GM15510 (cell line): ENCODE results near the gene FCGR1A.
"Not testable (repeated sequence)": the region's sequence is repeated elsewhere in the genome, so short reads cannot be mapped to it uniquely, and the experiment has no call there.

Experiments
- POLR2A ChIP-seq: IDR thresholded peaks from 3 replicates; pipeline ENCODE4 v1.6.1; 2011; ENCODE audit warnings: borderline replicate concordance; ENCODE audit not compliant: insufficient read length; ENCODE audit errors: extremely low read depth

The FCGR1A gene

DNA sequence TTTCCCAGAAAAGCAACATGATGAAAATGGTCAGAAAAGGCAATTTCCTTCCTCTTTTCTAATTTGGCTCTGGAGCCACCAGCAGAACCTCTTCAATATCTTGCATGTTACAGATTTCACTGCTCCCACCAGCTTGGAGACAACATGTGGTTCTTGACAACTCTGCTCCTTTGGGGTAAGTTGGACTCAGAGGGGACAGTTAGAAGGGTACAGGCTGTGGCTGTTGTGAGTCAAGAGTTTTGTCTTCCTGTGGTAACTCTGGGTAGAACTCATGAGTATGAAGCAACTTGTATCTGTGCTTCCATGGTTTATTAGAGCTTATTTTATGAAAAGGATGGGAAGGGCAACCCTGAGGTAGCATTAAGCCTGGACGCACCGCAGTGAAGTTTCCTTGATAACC lies at the start of gene FCGR1A:
FCGR1A (plus strand) TSS at position 95 of the 400 bp plus-strand sequence; CDS start at position 145, 50 bp downstream.
- TF ChIP-seq POLR2A: not testable (repeated sequence)

DNA sequence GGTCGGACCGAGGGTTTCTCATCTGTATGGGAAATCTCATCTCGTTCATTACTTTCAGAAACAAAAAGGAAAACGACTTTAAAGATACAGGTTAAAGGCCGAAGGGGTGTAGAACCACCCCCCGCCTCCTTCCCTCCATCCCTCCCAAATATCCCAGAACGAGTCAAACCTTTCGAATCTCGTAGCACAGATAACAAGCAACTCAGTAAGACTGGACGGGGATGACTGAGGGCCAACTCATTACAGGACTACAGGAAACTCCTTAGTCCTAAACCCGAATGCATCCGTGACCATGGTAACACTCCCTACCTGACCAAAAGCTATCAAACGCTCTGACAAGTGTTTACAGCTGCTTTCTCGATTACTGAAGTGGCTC lies 29.0 kb downstream of the FCGR1A start:
- TF ChIP-seq POLR2A: peak; percentile 58

DNA sequence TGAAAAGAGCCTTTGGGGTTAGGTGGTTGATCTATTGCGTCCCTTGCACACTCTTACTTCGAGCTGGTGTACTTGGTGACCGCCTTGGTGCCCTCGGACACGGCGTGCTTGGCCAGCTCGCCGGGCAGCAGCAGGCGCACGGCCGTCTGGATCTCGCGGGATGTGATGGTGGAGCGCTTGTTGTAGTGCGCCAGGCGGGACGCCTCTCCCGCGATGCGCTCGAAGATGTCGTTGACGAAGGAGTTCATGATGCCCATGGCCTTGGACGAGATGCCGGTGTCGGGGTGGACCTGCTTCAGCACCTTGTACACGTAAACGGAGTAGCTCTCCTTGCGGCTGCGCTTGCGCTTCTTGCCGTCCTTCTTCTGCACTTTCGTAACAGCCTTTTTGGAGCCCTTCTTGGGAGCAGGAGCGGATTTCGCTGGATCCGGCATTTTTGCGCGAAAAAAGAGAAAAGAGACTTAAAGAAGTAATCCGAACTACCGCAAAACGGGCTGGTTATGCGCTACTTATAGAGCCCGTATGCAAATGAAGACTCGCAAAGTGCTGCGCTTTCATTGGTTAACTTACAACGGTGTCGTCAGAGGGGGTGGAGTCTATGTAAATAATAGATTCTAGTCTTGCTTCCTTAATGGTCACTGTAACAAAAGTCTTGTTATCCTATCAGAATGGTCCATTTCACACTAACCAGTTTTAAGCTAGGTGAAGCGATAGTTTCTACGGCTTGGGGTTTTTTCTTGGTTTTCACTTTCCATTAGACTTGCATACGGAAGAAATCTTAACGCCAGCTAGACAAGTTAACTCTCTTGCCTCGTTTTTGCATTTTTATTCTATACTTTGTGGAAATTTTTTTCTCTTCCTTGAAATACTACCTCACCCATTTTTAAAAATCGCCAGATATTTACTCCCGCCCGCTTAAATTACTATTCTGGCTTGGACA lies 29.7 kb downstream of the FCGR1A start:
- TF ChIP-seq POLR2A: peak; percentile 53

DNA sequence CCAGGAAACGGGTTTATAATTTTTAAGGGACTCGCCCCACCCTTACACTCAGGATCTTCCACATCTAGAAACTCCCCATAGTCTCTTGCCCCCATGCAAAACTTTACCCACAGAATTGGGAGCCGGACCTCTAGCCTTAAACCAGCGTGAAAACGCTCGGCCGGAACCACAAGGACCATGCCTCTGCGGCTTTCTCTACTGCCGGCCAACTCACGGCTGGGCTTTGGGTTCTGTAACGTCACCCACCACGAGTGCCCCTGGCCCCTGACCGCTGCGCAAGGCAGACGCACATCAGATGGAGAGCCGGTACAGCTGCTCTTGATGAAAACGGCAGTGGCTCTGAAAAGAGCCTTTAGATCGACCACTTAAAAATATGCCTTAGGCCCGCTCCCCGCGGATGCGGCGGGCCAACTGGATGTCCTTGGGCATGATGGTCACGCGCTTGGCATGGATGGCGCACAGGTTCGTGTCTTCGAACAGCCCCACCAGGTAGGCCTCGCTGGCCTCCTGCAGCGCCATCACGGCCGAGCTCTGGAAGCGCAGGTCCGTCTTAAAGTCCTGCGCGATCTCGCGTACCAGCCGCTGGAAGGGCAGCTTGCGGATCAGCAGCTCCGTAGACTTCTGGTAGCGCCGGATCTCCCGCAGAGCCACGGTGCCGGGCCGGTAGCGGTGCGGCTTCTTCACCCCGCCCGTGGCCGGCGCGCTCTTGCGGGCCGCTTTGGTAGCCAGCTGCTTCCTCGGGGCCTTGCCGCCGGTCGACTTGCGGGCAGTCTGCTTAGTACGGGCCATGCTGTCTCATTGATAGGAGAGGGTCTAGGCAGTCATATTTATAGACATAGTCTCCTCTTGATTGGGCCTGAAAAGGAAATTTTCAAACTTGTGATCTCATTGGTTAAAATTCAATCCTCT lies 30.7 kb downstream of the FCGR1A start:
- peak; percentile 90 for TF ChIP-seq POLR2A
